K562 (cell line): ENCODE measurements around the gene DBP. TPM values are rescaled to one million over a fixed set of nuclear protein-coding genes. Genes with fewer than 3 reads are reported as not detected.

Source experiments
- ATAC-seq: fragments of 200-7000 bp; cut with Tn5 transposase; 3 replicates; pipeline ENCODE4 v1.9.1; 2020; ENCODE audit warnings: moderate library complexity
- BruUV-seq: library from RNA; stranded (reverse); fragments of 400-500 nt; replicated peaks from 2 replicates; lab custom pipeline; 2021; lab: Mats Ljungman, UMichigan
- CTCF ChIA-PET: fragments of 300-600 bp; formaldehyde crosslinking; extraction: SDS; loops from one replicate; lab custom pipeline; 2021; ENCODE audit warnings: low intra/inter-chr PET ratio; lab: Yijun Ruan, JAX
- POLR2A ChIA-PET: fragments of 300-600, 350-650 bp; sonication (Branson Sonifier 250); formaldehyde crosslinking; extraction: SDS; loops from one replicate; lab custom pipeline; 2021; ENCODE audit warnings: antibody characterized with exemption, inconsistent platforms; lab: Yijun Ruan, JAX
- DNase-seq, 4 experiments: peaks; one replicate each; pipeline versions ENCODE4 v3.0.0 to v3.0.0-alpha.2; 2011 to 2018; ENCODE audit warnings: low spot score in 3 of 4, mixed read lengths in 3 of 4; ENCODE audit errors: extremely low read depth in 1 of 4
- FAIRE-seq: peaks from 2 replicates; lab custom pipeline; 2011; peaks lifted over from hg19 to GRCh38; lab: Jason Lieb, UNC
- H2AFZ ChIP-seq: 2 replicates; pipeline ENCODE4 v1.6.0; 2011; ENCODE audit warnings: low read depth, low read length, control low read depth, inconsistent platforms
- H3K27ac ChIP-seq: fragments of 200-600 bp; 3 replicates; pipeline ENCODE4 v1.8.0; 2011; ENCODE audit warnings: low read depth, mild to moderate bottlenecking, control low read depth, inconsistent platforms, low read length, moderate library complexity, mixed read lengths; ENCODE audit errors: extremely low read depth
- H3K27me3 ChIP-seq, 2 experiments: fragments of 300-600 bp in 1 of 2; 2 replicates in 1 of 2; 3 replicates in 1 of 2; pipeline versions ENCODE4 v1.6.0 to v1.8.0; 2011; ENCODE audit warnings: inconsistent platforms in 2 of 2, low read length in 2 of 2, mild to moderate bottlenecking in 1 of 2, mixed read lengths in 1 of 2, moderate library complexity in 1 of 2; ENCODE audit not compliant: control insufficient read depth in 2 of 2, insufficient read depth in 2 of 2
- H3K36me3 ChIP-seq: fragments of 300-600 bp; 3 replicates; pipeline ENCODE4 v1.8.0; 2011; ENCODE audit warnings: mild to moderate bottlenecking, low read length, inconsistent platforms; ENCODE audit not compliant: control insufficient read depth, insufficient read depth
- H3K4me1 ChIP-seq, 2 experiments: fragments of 200-600 bp in 1 of 2; replicated peaks in 1 of 2; 2 replicates in 1 of 2; 3 replicates in 1 of 2; pipeline versions ENCODE4 v1.5.1 to v1.8.0; 2011; ENCODE audit warnings: inconsistent platforms in 2 of 2, low read length in 2 of 2, mild to moderate bottlenecking in 1 of 2, mixed read lengths in 1 of 2, moderate library complexity in 1 of 2; ENCODE audit not compliant: control insufficient read depth in 2 of 2, insufficient read depth in 2 of 2
- H3K4me2 ChIP-seq: 2 replicates; pipeline ENCODE4 v1.6.1; 2011; ENCODE audit warnings: low read length, control low read depth, inconsistent platforms, mixed read lengths; ENCODE audit not compliant: insufficient read depth
- H3K4me3 ChIP-seq: fragments of 200-600 bp; sonication (generic), shearing (Covaris generic); 2 replicates; pipeline ENCODE4 v1.5.1; 2016; ENCODE audit warnings: control low read depth, inconsistent platforms
- H3K79me2 ChIP-seq: fragments of 200-600 bp; 3 replicates; pipeline ENCODE4 v1.8.0; 2011; ENCODE audit warnings: low read length, inconsistent platforms; ENCODE audit not compliant: control insufficient read depth, insufficient read depth
- H3K9ac ChIP-seq, 2 experiments: 2 replicates each; pipeline versions ENCODE4 v1.6.0 to v1.6.1; 2011; ENCODE audit warnings: low read depth in 2 of 2, low read length in 2 of 2, control low read depth in 1 of 2, inconsistent platforms in 1 of 2, mild to moderate bottlenecking in 1 of 2, mixed read lengths in 1 of 2; ENCODE audit not compliant: insufficient read depth in 1 of 2
- H3K9me1 ChIP-seq: one replicate; pipeline ENCODE4 v1.6.0; 2011; ENCODE audit warnings: inconsistent platforms, mild to moderate bottlenecking, low read length, moderate library complexity; ENCODE audit not compliant: control insufficient read depth, insufficient read depth
- H3K9me3 ChIP-seq: replicated peaks from 2 replicates; pipeline ENCODE4 v1.5.1; 2011; ENCODE audit warnings: low read depth, low read length, inconsistent platforms; ENCODE audit not compliant: control insufficient read depth, insufficient read depth
- H4K20me1 ChIP-seq: replicated peaks from 2 replicates; pipeline ENCODE4 v1.6.1; 2011; ENCODE audit warnings: low read length, inconsistent platforms, mixed read lengths; ENCODE audit not compliant: control insufficient read depth, insufficient read depth
- HMG20B ChIP-seq: fragments of 250-450 bp; sonication (Bioruptor Pico); IDR thresholded peaks from 2 replicates; pipeline ENCODE4 v1.5.0; 2021; ENCODE audit warnings: mild to moderate bottlenecking
- MAFF ChIP-seq: IDR thresholded peaks from 2 replicates; pipeline ENCODE4 v1.6.1; 2012; ENCODE audit warnings: low read length, improper control_type of control experiment
- SOX6 ChIP-seq: fragments of 450-650 bp; IDR thresholded peaks from 2 replicates; pipeline ENCODE4 v1.6.1; 2014; ENCODE audit warnings: mild to moderate bottlenecking
- TEAD1 ChIP-seq, 2 experiments: fragments of 450-650 bp in 1 of 2; sonication (generic) in 1 of 2; formaldehyde crosslinking; IDR thresholded peaks; 2 replicates each; pipeline versions ENCODE4 v1.4.0 to v1.8.0; 2020 to 2022; ENCODE audit warnings: mild to moderate bottlenecking in 2 of 2, missing genetic modification reagents in 1 of 2
- WGBS: fragments of 100-300 bp; shearing (Covaris generic); methylation state at CpG from one replicate; pipeline ENCODE4 v1.1.6; 2016; ENCODE audit warnings: low coverage, mixed read lengths; ENCODE audit not compliant: insufficient coverage; ENCODE audit errors: missing lambda C conversion rate; 5-methylcytosine and 5-hydroxymethylcytosine counted together
- in situ Hi-C: fragments of 300-500 bp; cut with MboI; formaldehyde crosslinking; loops from 4 replicates; pipeline ENCODE4 v1.15.0; 2018; ENCODE audit warnings: inconsistent platforms, mixed read lengths
- intact Hi-C: fragments of 100-400 bp; cut with micrococcal nuclease; formaldehyde crosslinking; loops from 2 replicates; pipeline ENCODE4 v1.14.2; 2022
- polyA plus RNA-seq, 8 experiments: library from polyadenylated mRNA; depleted of rRNA in 4 of 8; stranded (reverse) in 5 of 8; unstranded in 3 of 8; fragments of >200 nt; fragmentation: Nextera tagmentation in 2 of 8; fragmentation: Illumina TruSeq in 1 of 8; extraction: Ambion mirVana in 2 of 8; extraction: Trizol in 1 of 8; gene quantifications; 2 replicates each; pipeline versions ENCODE4 v1.2.1 to v1.2.3, GENCODE V29; 2011 to 2014; ENCODE audit warnings: inconsistent platforms in 1 of 8, missing spikeins in 1 of 8
- total RNA-seq, 7 experiments: library from RNA; depleted of rRNA in 6 of 7; stranded (reverse); fragments of >200 nt in 6 of 7; fragmentation: Illumina TruSeq in 2 of 7; extraction: Trizol in 2 of 7; gene quantifications; 2 replicates each; pipeline versions ENCODE4 v1.2.1 to v1.2.3, GENCODE V29; 2011 to 2021; ENCODE audit warnings: low replicate concordance in 1 of 7
- TF ChIP-seq, protein P1 (sequence below): fragments of 250-450 bp; sonication (Bioruptor Pico); IDR thresholded peaks from 2 replicates; pipeline ENCODE4 v1.4.0; 2020; ENCODE audit warnings: mild to moderate bottlenecking

The DBP gene
- total and polyA plus RNA-seq, 9 of the 15 experiments (the other 6 are each of a cell fraction or from before 2014, with no cell fraction given), result 0.25 to 5.5 (median 1.8) TPM

GRCh38 chr19:48683349-48683748 lies 46.2 kb upstream of the DBP start:
- H3K27me3 ChIP-seq, result no peaks in the 10 kb centered on the region
- no TSS peak for BruUV-seq
- H4K20me1 ChIP-seq, result no peaks in the 10 kb centered on the region
- intact Hi-C loops, result no loop called here
- no peak for DNase-seq
- POLR2A ChIA-PET, result no interaction called here
- H3K9ac ChIP-seq, result no peak overlapping the region
- CTCF ChIA-PET, result no interaction called here
- H3K4me1 ChIP-seq, result peaks cover 16 to 42% of the 10 kb centered on the region in 2 experiments
- H3K27ac ChIP-seq, result no peak overlapping the region
- H3K4me2 ChIP-seq, result no peak overlapping the region
- 79% methylated on average over 9 of the region's 11 CpGs for WGBS
- H2AFZ ChIP-seq, result no peak overlapping the region
- in situ Hi-C loops, result no loop called here
- H3K79me2 ChIP-seq, result no peaks in the 10 kb centered on the region
- no peaks in the 10 kb centered on the region for H3K9me1 ChIP-seq
- no peaks in the 10 kb centered on the region for H3K9me3 ChIP-seq
- H3K4me3 ChIP-seq, result no peak overlapping the region
- H3K36me3 ChIP-seq, result no peaks in the 10 kb centered on the region
- FAIRE-seq, result no peak
- no peak for ATAC-seq
- TF ChIP-seq, protein P1, sequence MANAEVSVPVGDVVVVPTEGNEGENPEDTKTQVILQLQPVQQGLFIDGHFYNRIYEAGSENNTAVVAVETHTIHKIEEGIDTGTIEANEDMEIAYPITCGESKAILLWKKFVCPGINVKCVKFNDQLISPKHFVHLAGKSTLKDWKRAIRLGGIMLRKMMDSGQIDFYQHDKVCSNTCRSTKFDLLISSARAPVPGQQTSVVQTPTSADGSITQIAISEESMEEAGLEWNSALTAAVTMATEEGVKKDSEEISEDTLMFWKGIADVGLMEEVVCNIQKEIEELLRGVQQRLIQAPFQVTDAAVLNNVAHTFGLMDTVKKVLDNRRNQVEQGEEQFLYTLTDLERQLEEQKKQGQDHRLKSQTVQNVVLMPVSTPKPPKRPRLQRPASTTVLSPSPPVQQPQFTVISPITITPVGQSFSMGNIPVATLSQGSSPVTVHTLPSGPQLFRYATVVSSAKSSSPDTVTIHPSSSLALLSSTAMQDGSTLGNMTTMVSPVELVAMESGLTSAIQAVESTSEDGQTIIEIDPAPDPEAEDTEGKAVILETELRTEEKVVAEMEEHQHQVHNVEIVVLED (CRISPR knock-in tag), result no peak
- no peak for TF ChIP-seq HMG20B (CRISPR knock-in tag)
- no peak for TF ChIP-seq MAFF
- TF ChIP-seq TEAD1 (CRISPR knock-in tag; IDR thresholded peaks at IDR 0.05), result no peak
- TF ChIP-seq SOX6, result no peak
